IMR-90 (cell line): ENCODE measurements around the gene ILF2. TPM values are rescaled to one million over a fixed set of nuclear protein-coding genes. Genes with fewer than 3 reads are reported as not detected.
A peak's percentile ranks its signal among the peaks of the same experiment; 100 is the strongest.

Experiments
- ATAC-seq: fragments of 200-7000 bp; cut with Tn5 transposase; 2 replicates; pipeline ENCODE4 v1.9.1; 2020; ENCODE audit warnings: low read depth, mild to moderate bottlenecking, moderate library complexity
- BruUV-seq: library from RNA; stranded (reverse); fragments of 400-500 nt; replicated peaks from 2 replicates; lab custom pipeline; 2021; lab: Mats Ljungman, UMichigan
- CTCF ChIA-PET: fragments of 300-600 bp; formaldehyde crosslinking; extraction: SDS; loops from one replicate; lab custom pipeline; 2021; ENCODE audit warnings: antibody characterized with exemption; lab: Yijun Ruan, JAX
- POLR2A ChIA-PET: fragments of 300-600 bp; sonication (Branson Sonifier 250); formaldehyde crosslinking; loops from one replicate; lab custom pipeline; 2022; ENCODE audit warnings: antibody characterized with exemption; ENCODE audit not compliant: unreplicated experiment; lab: Charles Lee
- DNase-seq: peaks from one replicate; pipeline ENCODE4 v3.0.0; 2013
- H2AFZ ChIP-seq: replicated peaks from 2 replicates; pipeline ENCODE3; 2013; ENCODE audit warnings: low read length, mild to moderate bottlenecking; ENCODE audit not compliant: poor library complexity
- H2AK5ac ChIP-seq: 2 replicates; pipeline ENCODE4 v1.6.1; 2013; ENCODE audit warnings: low read depth, low read length, inconsistent platforms
- H2AK9ac ChIP-seq: replicated peaks from 2 replicates; pipeline ENCODE3; 2013; ENCODE audit warnings: mild to moderate bottlenecking, low read depth, low read length, moderate library complexity; ENCODE audit not compliant: poor library complexity
- H2BK120ac ChIP-seq: 2 replicates; pipeline ENCODE4 v1.6.1; 2013; ENCODE audit warnings: low read depth, low read length, inconsistent platforms
- H2BK15ac ChIP-seq: 3 replicates; pipeline ENCODE4 v1.6.1; 2013; ENCODE audit warnings: low read depth, low read length, inconsistent platforms
- H2BK20ac ChIP-seq: 2 replicates; pipeline ENCODE4 v1.6.1; 2013; ENCODE audit warnings: low read depth, mild to moderate bottlenecking, inconsistent platforms, low read length, moderate library complexity
- H2BK5ac ChIP-seq: 2 replicates; pipeline ENCODE4 v1.6.1; 2013; ENCODE audit warnings: mild to moderate bottlenecking, low read depth, low read length, inconsistent platforms; ENCODE audit not compliant: poor library complexity, severe bottlenecking
- H3K14ac ChIP-seq: replicated peaks from 2 replicates; pipeline ENCODE4 v1.6.1; 2013; ENCODE audit warnings: low read depth, low read length, inconsistent platforms
- H3K18ac ChIP-seq: 2 replicates; pipeline ENCODE4 v1.6.1; 2013; ENCODE audit warnings: low read depth, low read length, control low read depth
- H3K23ac ChIP-seq: 2 replicates; pipeline ENCODE4 v1.6.1; 2013; ENCODE audit warnings: low read depth, low read length, inconsistent platforms
- H3K27ac ChIP-seq: 2 replicates; pipeline ENCODE4 v1.5.1; 2013; ENCODE audit warnings: mild to moderate bottlenecking, control low read depth, low read length; ENCODE audit not compliant: insufficient read depth
- H3K27me3 ChIP-seq: 2 replicates; pipeline ENCODE4 v1.6.1; 2013; ENCODE audit warnings: low read length; ENCODE audit not compliant: control insufficient read depth, insufficient read depth
- H3K36me3 ChIP-seq: 2 replicates; pipeline ENCODE4 v1.6.1; 2013; ENCODE audit warnings: low read length, mixed read lengths; ENCODE audit not compliant: control insufficient read depth, insufficient read depth
- H3K4ac ChIP-seq: 2 replicates; pipeline ENCODE4 v1.6.1; 2013; ENCODE audit warnings: low read depth, low read length, inconsistent platforms
- H3K4me1 ChIP-seq: 2 replicates; pipeline ENCODE4 v1.6.1; 2013; ENCODE audit warnings: low read length, mixed read lengths; ENCODE audit not compliant: control insufficient read depth, insufficient read depth
- H3K4me2 ChIP-seq: 2 replicates; pipeline ENCODE4 v1.6.1; 2013; ENCODE audit warnings: low read depth, mild to moderate bottlenecking, control low read depth, low read length, moderate library complexity
- H3K4me3 ChIP-seq: 2 replicates; pipeline ENCODE4 v1.5.1; 2013; ENCODE audit warnings: low read depth, mild to moderate bottlenecking, control low read depth, low read length, moderate library complexity; ENCODE audit not compliant: insufficient read depth
- H3K56ac ChIP-seq: 2 replicates; pipeline ENCODE4 v1.6.1; 2013; ENCODE audit warnings: low read length, inconsistent platforms; ENCODE audit not compliant: insufficient read depth; ENCODE audit errors: extremely low read depth
- H3K79me1 ChIP-seq, 2 experiments: 2 replicates each; pipeline ENCODE4 v1.6.1; 2013; ENCODE audit warnings: low read length in 2 of 2, inconsistent platforms in 1 of 2, low read depth in 1 of 2
- H3K9ac ChIP-seq: 2 replicates; pipeline ENCODE4 v1.6.1; 2013; ENCODE audit warnings: low read depth, low read length, control low read depth
- H3K9me1 ChIP-seq: 2 replicates; pipeline ENCODE4 v1.6.1; 2013; ENCODE audit warnings: low read length, inconsistent platforms; ENCODE audit not compliant: insufficient read depth
- H3K9me3 ChIP-seq: 2 replicates; pipeline ENCODE4 v1.6.1; 2013; ENCODE audit warnings: low read length; ENCODE audit not compliant: control insufficient read depth, insufficient read depth
- H4K20me1 ChIP-seq: 2 replicates; pipeline ENCODE4 v1.6.1; 2013; ENCODE audit warnings: low read length, inconsistent platforms; ENCODE audit not compliant: insufficient read depth
- H4K5ac ChIP-seq: 2 replicates; pipeline ENCODE4 v1.6.1; 2013; ENCODE audit warnings: mild to moderate bottlenecking, low read depth, low read length, control low read depth
- H4K8ac ChIP-seq, 2 experiments: 2 replicates each; pipeline ENCODE4 v1.6.1; 2013; ENCODE audit warnings: low read depth in 2 of 2, low read length in 2 of 2, control low read depth in 1 of 2, inconsistent platforms in 1 of 2
- H4K91ac ChIP-seq: 2 replicates; pipeline ENCODE4 v1.6.1; 2013; ENCODE audit warnings: low read depth, low read length, inconsistent platforms; ENCODE audit not compliant: insufficient read depth
- MAZ ChIP-seq: IDR thresholded peaks from 2 replicates; pipeline ENCODE4 v1.6.1; 2012; ENCODE audit warnings: low read depth, mild to moderate bottlenecking, low read length, improper control_type of control experiment, moderate library complexity, borderline replicate concordance
- MXI1 ChIP-seq: IDR thresholded peaks from 2 replicates; pipeline ENCODE4 v1.6.1; 2012; ENCODE audit warnings: low read depth, mild to moderate bottlenecking, low read length, moderate library complexity, borderline replicate concordance
- POLR2A ChIP-seq: IDR thresholded peaks from 2 replicates; pipeline ENCODE4 v1.6.1; 2012; ENCODE audit warnings: mild to moderate bottlenecking, low read depth, low read length
- RFX5 ChIP-seq: IDR thresholded peaks from 2 replicates; pipeline ENCODE4 v1.8.0; 2012; ENCODE audit warnings: low read depth, mild to moderate bottlenecking, low read length, moderate library complexity
- WGBS, 2 experiments: methylation state at CpG; one replicate each; pipeline versions ENCODE4 v1.1.5 to v1.1.7; 2013; ENCODE audit warnings: missing lambda C conversion rate in 2 of 2; ENCODE audit not compliant: insufficient read length in 1 of 2; ENCODE audit errors: extremely low coverage in 2 of 2; 5-methylcytosine and 5-hydroxymethylcytosine counted together
- dilution Hi-C: fragments of 300-500 bp; cut with HindIII; formaldehyde crosslinking; loops from one replicate; pipeline ENCODE4 v1.14.3; 2018; ENCODE audit warnings: low sequenced_read_pairs; ENCODE audit not compliant: unreplicated experiment
- in situ Hi-C: fragments of 300-500 bp; cut with MboI; formaldehyde crosslinking; loops from 3 replicates; pipeline ENCODE4 v1.14.3; 2019; ENCODE audit warnings: low sequenced_read_pairs, inconsistent platforms, mixed read lengths
- intact Hi-C: fragments of 100-400 bp; cut with micrococcal nuclease; formaldehyde crosslinking; loops from 2 replicates; pipeline ENCODE4 v1.10.0; 2022
- polyA plus RNA-seq, 3 experiments: library from polyadenylated mRNA; depleted of rRNA; stranded (reverse); fragments of >200 nt; gene quantifications; 2 replicates each; pipeline ENCODE4 v1.2.3, GENCODE V29; 2012; ENCODE audit warnings: low replicate concordance in 1 of 3
- total RNA-seq: library from RNA; depleted of rRNA; stranded (reverse); fragments of >200 nt; gene quantifications from 2 replicates; pipeline ENCODE4 v1.2.3, GENCODE V29; 2012
- TF ChIP-seq, protein P1 (sequence below): conservative IDR thresholded peaks from 2 replicates; pipeline ENCODE4 v1.5.1; 2012; ENCODE audit warnings: mild to moderate bottlenecking, low read depth, low read length, improper control_type of control experiment

The ILF2 gene
- total and polyA plus RNA-seq, 2 of the 4 experiments (the other 2 are of a cell fraction), result 273 to 504 TPM

DNA sequence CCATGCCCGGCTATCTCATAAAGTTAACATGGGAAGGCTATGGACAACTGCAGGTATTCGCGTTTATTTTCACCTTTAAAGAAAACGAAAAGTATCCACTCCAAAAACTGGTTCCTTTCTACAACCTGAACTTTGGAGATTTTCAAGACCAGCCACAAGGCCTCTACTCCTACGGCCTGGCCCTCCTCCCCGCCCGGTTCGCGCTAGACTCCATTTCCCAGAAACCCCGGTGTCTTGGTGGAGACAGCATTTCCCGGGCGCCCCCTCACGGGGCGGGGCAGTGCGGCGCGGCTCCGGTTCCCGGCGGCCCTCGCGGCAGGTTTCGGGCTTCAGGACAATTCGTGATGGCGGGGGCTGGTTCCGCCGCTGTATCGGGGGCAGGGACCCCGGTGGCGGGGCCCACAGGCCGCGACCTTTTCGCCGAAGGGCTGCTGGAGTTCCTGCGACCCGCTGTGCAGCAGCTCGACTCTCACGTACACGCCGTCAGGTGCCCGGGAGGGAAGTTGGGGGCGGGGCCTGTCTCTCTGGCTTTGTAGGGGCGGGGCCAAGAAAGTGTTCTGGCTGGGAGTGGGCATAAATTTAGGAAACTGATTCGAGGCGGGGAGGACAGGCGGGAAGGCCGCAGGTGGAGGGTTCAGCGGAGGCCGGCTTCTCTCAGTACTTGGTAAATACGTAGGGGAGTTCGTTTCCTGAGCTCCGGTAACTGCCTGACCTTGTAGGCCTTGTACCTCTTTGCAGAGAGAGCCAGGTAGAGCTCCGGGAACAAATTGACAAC is 12.2 kb downstream of the ILF2 start, which contains the start of gene SNAPIN:
TSS of gene SNAPIN (plus strand) at position 304 of the 775 bp plus-strand sequence. CDS start at position 345, 41 bp downstream.
- BruUV-seq, result TSS peak; percentile 64
- Histone ChIP-seq H4K91ac (peak within 1 kb of the TSS; percentile 63; the same call in 1 of the 2 replicates), H4K8ac (peak within 1 kb of the TSS; percentile 79 to 94), H2BK120ac (peak within 1 kb of the TSS; percentile 73), H2BK20ac (no peak within 1 kb of the TSS), H3K56ac (peak within 1 kb of the TSS; percentile 56), H3K9me3 (no peaks in the 10 kb centered on the region), H3K9me1 (no peaks in the 10 kb centered on the region; the same call in 1 of the 2 replicates), H3K27ac (peak within 1 kb of the TSS; percentile 92), H2BK5ac (peak within 1 kb of the TSS; percentile 89), H3K79me1 (peaks cover 14 to 24% of the 10 kb centered on the region in 2 experiments; a peak in 3 of 4 replicates), H3K14ac (peak within 1 kb of the TSS; percentile 77), H3K36me3 (peaks cover 25% of the 10 kb centered on the region), H3K4me1 (peaks cover 1% of the 10 kb centered on the region), H3K4me3 (peak within 1 kb of the TSS; percentile 94), H4K20me1 (no peaks in the 10 kb centered on the region), H3K4ac (peak within 1 kb of the TSS; percentile 74), H3K4me2 (peak within 1 kb of the TSS; percentile 83), H3K23ac (peak within 1 kb of the TSS; percentile 41), H3K18ac (no peak within 1 kb of the TSS), H3K27me3 (no peaks in the 10 kb centered on the region), H2AFZ (peak within 1 kb of the TSS; percentile 96), H2AK9ac (peak within 1 kb of the TSS; percentile 50), H2AK5ac (peak within 1 kb of the TSS; percentile 75; the same call in 1 of the 2 replicates), H4K5ac (peak within 1 kb of the TSS; percentile 92), H2BK15ac (no peak within 1 kb of the TSS), H3K9ac (peak within 1 kb of the TSS; percentile 85)
- POLR2A ChIA-PET, result no interaction called here
- dilution Hi-C loops, result no loop called here
- in situ Hi-C loops, result no loop called here
- 0% methylated on average over 22 of the region's 53 CpGs; no CpG with 5 or more reads in 1 of the 2 experiments for WGBS, 2 experiments
- DNase-seq (peak; percentile 80), ATAC-seq (peak; percentile 99)
- CTCF ChIA-PET, result interaction anchor here (0.7 to 1.5 kb wide), 3 partner anchors 25 to 126 kb away, joined by 3 to 4 read pairs (median 3); partner anchors contain the start of gene CHTOP
- TF ChIP-seq RFX5 (no peak), MXI1 (peak; percentile 34; the same call in 1 of the 2 replicates), POLR2A (peak; percentile 42; the same call in 1 of the 2 replicates), MAZ (peak; percentile 90; the same call in 1 of the 2 replicates)
- TF ChIP-seq, protein P1, sequence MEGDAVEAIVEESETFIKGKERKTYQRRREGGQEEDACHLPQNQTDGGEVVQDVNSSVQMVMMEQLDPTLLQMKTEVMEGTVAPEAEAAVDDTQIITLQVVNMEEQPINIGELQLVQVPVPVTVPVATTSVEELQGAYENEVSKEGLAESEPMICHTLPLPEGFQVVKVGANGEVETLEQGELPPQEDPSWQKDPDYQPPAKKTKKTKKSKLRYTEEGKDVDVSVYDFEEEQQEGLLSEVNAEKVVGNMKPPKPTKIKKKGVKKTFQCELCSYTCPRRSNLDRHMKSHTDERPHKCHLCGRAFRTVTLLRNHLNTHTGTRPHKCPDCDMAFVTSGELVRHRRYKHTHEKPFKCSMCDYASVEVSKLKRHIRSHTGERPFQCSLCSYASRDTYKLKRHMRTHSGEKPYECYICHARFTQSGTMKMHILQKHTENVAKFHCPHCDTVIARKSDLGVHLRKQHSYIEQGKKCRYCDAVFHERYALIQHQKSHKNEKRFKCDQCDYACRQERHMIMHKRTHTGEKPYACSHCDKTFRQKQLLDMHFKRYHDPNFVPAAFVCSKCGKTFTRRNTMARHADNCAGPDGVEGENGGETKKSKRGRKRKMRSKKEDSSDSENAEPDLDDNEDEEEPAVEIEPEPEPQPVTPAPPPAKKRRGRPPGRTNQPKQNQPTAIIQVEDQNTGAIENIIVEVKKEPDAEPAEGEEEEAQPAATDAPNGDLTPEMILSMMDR, result peak; percentile 28; the same call in 1 of the 2 replicates
- intact Hi-C loops, result loop anchor here (2.0 kb wide), 1 partner anchor 86 kb away; no protein-coding TSS in a partner anchor
